B cell (primary cell): ENCODE results near the gene P2RY10. TPM values are rescaled to one million over a fixed set of nuclear protein-coding genes. Genes with fewer than 3 reads are reported as not detected.

Source experiments
- ATAC-seq: fragments of 200-7000 bp; cut with Tn5 transposase; one replicate; pipeline ENCODE4 v1.10.0; 2021; ENCODE audit warnings: low read depth, mild to moderate bottlenecking, moderate number of reproducible peaks, moderate library complexity
- CTCF ChIA-PET: fragments of 350-600 bp; sonication (Branson Sonifier 250); formaldehyde crosslinking; loops from one replicate; lab custom pipeline; 2021; ENCODE audit warnings: antibody characterized with exemption, inconsistent platforms; lab: Charles Lee
- POLR2A ChIA-PET: fragments of 350-600 bp; sonication (Branson Sonifier 250); formaldehyde crosslinking; loops from one replicate; lab custom pipeline; 2021; ENCODE audit warnings: antibody characterized with exemption; lab: Charles Lee
- DNase-seq: peaks from one replicate; pipeline ENCODE4 v3.0.0; 2013
- H2AFZ ChIP-seq: 2 replicates; pipeline ENCODE4 v1.6.1; 2012; ENCODE audit warnings: mild to moderate bottlenecking, low read depth, low read length; ENCODE audit not compliant: insufficient read depth, poor library complexity, severe bottlenecking
- H3K27ac ChIP-seq, 2 donors: 1 replicate in 1 of 2; 2 replicates in 1 of 2; pipeline ENCODE4 v1.5.1; 2012 to 2013; ENCODE audit warnings: low read length in 2 of 2, mild to moderate bottlenecking in 2 of 2, moderate library complexity in 1 of 2
- H3K27me3 ChIP-seq, 4 experiments: fragments of 200-600 bp in 1 of 4; sonication (generic) in 1 of 4; replicated peaks in 1 of 4; 1 replicate in 2 of 4; 2 replicates in 2 of 4; pipeline versions ENCODE4 v1.6.1 to v1.7.0; 2013 to 2016; ENCODE audit warnings: low read length in 3 of 4, mild to moderate bottlenecking in 2 of 4, mixed read lengths in 1 of 4, moderate library complexity in 1 of 4; ENCODE audit not compliant: insufficient read depth in 4 of 4, control insufficient read depth in 3 of 4; ENCODE audit errors: control extremely low read depth in 1 of 4
- H3K36me3 ChIP-seq, 2 experiments: replicated peaks in 1 of 2; 1 replicate in 1 of 2; 2 replicates in 1 of 2; pipeline versions ENCODE4 v1.6.1 to v1.7.1; 2013; ENCODE audit warnings: low read length in 1 of 2; ENCODE audit not compliant: insufficient read depth in 2 of 2, control insufficient read depth in 1 of 2; ENCODE audit errors: control extremely low read depth in 1 of 2, extremely low read depth in 1 of 2
- H3K4me1 ChIP-seq, 2 donors: fragments of 200-600 bp in 1 of 2; sonication (generic) in 1 of 2; 1 replicate in 1 of 2; 2 replicates in 1 of 2; pipeline versions ENCODE4 v1.5.1 to v1.6.1; 2013 to 2017; ENCODE audit warnings: low read length in 2 of 2; ENCODE audit not compliant: control insufficient read depth in 2 of 2, insufficient read depth in 2 of 2
- H3K4me2 ChIP-seq: replicated peaks from 2 replicates; pipeline ENCODE3; 2012; ENCODE audit warnings: mild to moderate bottlenecking, low read depth, low read length; ENCODE audit not compliant: poor library complexity, severe bottlenecking
- H3K4me3 ChIP-seq, 5 experiments: fragments of 200-600 bp in 1 of 5; sonication (generic) in 1 of 5; 1 replicate in 3 of 5; 2 replicates in 2 of 5; pipeline versions ENCODE4 v1.5.1 to v1.7.0; 2011 to 2016; ENCODE audit warnings: low read length in 4 of 5, mild to moderate bottlenecking in 4 of 5, low read depth in 2 of 5, control low read depth in 1 of 5, moderate library complexity in 1 of 5; ENCODE audit not compliant: insufficient read depth in 1 of 5; ENCODE audit errors: control extremely low read depth in 1 of 5, extremely low read depth in 1 of 5
- H3K79me2 ChIP-seq: fragments of 200-600 bp; sonication (generic); one replicate; pipeline ENCODE4 v1.6.0; 2016; ENCODE audit warnings: low read length; ENCODE audit not compliant: control insufficient read depth, insufficient read depth
- H3K9ac ChIP-seq: fragments of 200-600 bp; sonication (generic); 2 replicates; pipeline ENCODE4 v1.6.1; 2017; ENCODE audit warnings: mild to moderate bottlenecking, low read length, moderate library complexity
- H3K9me3 ChIP-seq, 3 donors: one replicate each; pipeline versions ENCODE4 v1.6.1 to v1.7.1; 2013; ENCODE audit warnings: low read length in 2 of 3; ENCODE audit not compliant: control insufficient read depth in 2 of 3, insufficient read depth in 1 of 3; ENCODE audit errors: control extremely low read depth in 1 of 3
- H4K20me1 ChIP-seq: 2 replicates; pipeline ENCODE4 v1.6.0; 2012; ENCODE audit warnings: mild to moderate bottlenecking, low read length; ENCODE audit not compliant: insufficient read depth, control insufficient read depth, poor library complexity, severe bottlenecking
- H3K27ac Mint-ChIP-seq: one replicate; pipeline ENCODE4 v1.8.0; 2021; ENCODE audit warnings: mixed read lengths
- H3K27me3 Mint-ChIP-seq: one replicate; pipeline ENCODE4 v1.8.0; 2021; ENCODE audit warnings: mixed read lengths
- H3K4me1 Mint-ChIP-seq: one replicate; pipeline ENCODE4 v1.8.0; 2021; ENCODE audit warnings: mixed read lengths
- H3K4me3 Mint-ChIP-seq: one replicate; pipeline ENCODE4 v1.8.0; 2021; ENCODE audit warnings: mixed read lengths
- H3K9me3 Mint-ChIP-seq: one replicate; pipeline ENCODE4 v1.8.0; 2022; ENCODE audit warnings: mixed read lengths; ENCODE audit not compliant: insufficient read depth
- CTCF ChIP-seq: fragments of 200-600 bp; IDR thresholded peaks from one replicate; pipeline ENCODE4 v1.8.0; 2022; ENCODE audit warnings: antibody characterized with exemption, mild to moderate bottlenecking
- EZH2 ChIP-seq: IDR thresholded peaks from 2 replicates; pipeline ENCODE4 v1.6.1; 2012; ENCODE audit warnings: borderline replicate concordance, low read depth, mild to moderate bottlenecking, moderate library complexity, low read length; ENCODE audit not compliant: insufficient read depth, poor library complexity, severe bottlenecking
- WGBS: methylation state at CpG from one replicate; pipeline ENCODE4 v1.1.5; 2013; ENCODE audit warnings: missing lambda C conversion rate; ENCODE audit not compliant: insufficient coverage; 5-methylcytosine and 5-hydroxymethylcytosine counted together
- intact Hi-C: fragments of 100-400 bp; cut with micrococcal nuclease; formaldehyde crosslinking; loops from one replicate; pipeline ENCODE4 v1.10.0; 2022
- polyA plus RNA-seq: library from polyadenylated mRNA; depleted of rRNA; stranded (reverse); fragments of >200 nt; gene quantifications from 2 replicates; pipeline ENCODE4 v1.2.3, GENCODE V29; 2012
- total RNA-seq, 2 donors: library from RNA; stranded (reverse); fragments of 120-200 nt in 1 of 2; gene quantifications; 1 replicate in 1 of 2; 2 replicates in 1 of 2; pipeline versions ENCODE4 v1.2.3 to v1.2.4, GENCODE V29; 2013 to 2022

Gene P2RY10
- total and polyA plus RNA-seq, 2 donors (not counting 1 experiment from before 2014, with no cell fraction given), result 91.0 to 177 TPM

- Histone ChIP-seq H3K4me1 (peaks cover 65 to 69% of the 10 kb centered on the region in 2 donors), H3K36me3 (peaks cover 0 to 74% of the 10 kb centered on the region in 2 experiments), H3K79me2 (peaks cover 82% of the 10 kb centered on the region), H4K20me1 (no peaks in the 10 kb centered on the region), H3K4me3 (peak overlapping the region in 2 of 5 experiments; percentile 12 to 13), H3K27ac (peak overlapping the region; percentile 43 to 75), H2AFZ (no peak overlapping the region), H3K4me2 (peak overlapping the region; percentile 49), H3K9me3 (no peaks in the 10 kb centered on the region), H3K27me3 (no peaks in the 10 kb centered on the region), H3K9ac (peak overlapping the region; percentile 12)
- ATAC-seq (peak; percentile 22), DNase-seq (peak; percentile 64)
- ChIA-PET POLR2A (interaction anchor here (0.5 to 1.3 kb wide), 2 partner anchors 11 to 200 kb away, joined by 3 to 7 read pairs; no protein-coding TSS in a partner anchor), CTCF (interaction anchor here (0.7 to 2.7 kb wide), 4 partner anchors 11 to 124 kb away, joined by 3 to 15 read pairs (median 3); no protein-coding TSS in a partner anchor)
- Mint-ChIP-seq H3K4me1 (peaks cover 79% of the 10 kb centered on the region), H3K27me3 (no peaks in the 10 kb centered on the region), H3K9me3 (no peaks in the 10 kb centered on the region), H3K27ac (peak overlapping the region; percentile 90), H3K4me3 (peak overlapping the region; percentile 85)
- intact Hi-C loops, result loop anchor here (1.0 kb wide), 1 partner anchor 9 kb away; no protein-coding TSS in a partner anchor
- no peak for TF ChIP-seq EZH2
- TF ChIP-seq CTCF, result no peak
- WGBS, result no CpG with 5 or more reads among the region's 2 CpGs
These were observed 12.0 kb downstream of the P2RY10 start for GRCh38 chrX:78957049-78957767.

GRCh38 chrX:78957768-78958130 is 12.6 kb downstream of the P2RY10 start:
- Mint-ChIP-seq H3K27ac (peak overlapping the region; percentile 90), H3K4me3 (peak overlapping the region; percentile 85), H3K4me1 (peaks cover 76% of the 10 kb centered on the region), H3K9me3 (no peaks in the 10 kb centered on the region), H3K27me3 (no peaks in the 10 kb centered on the region)
- no peak for DNase-seq
- Histone ChIP-seq H3K27me3 (no peaks in the 10 kb centered on the region), H3K9me3 (no peaks in the 10 kb centered on the region), H3K36me3 (peaks cover 0 to 73% of the 10 kb centered on the region in 2 experiments), H2AFZ (no peak overlapping the region), H3K79me2 (peaks cover 78% of the 10 kb centered on the region), H3K4me3 (peak overlapping the region in 2 of 5 experiments; percentile 5 to 12), H3K4me2 (peak overlapping the region; percentile 49), H3K4me1 (peaks cover 60 to 64% of the 10 kb centered on the region in 2 donors), H3K9ac (peak overlapping the region; percentile 12), H4K20me1 (no peaks in the 10 kb centered on the region), H3K27ac (peak overlapping the region; percentile 43 to 75)
- intact Hi-C loops, result loop anchor here (1.0 kb wide), 1 partner anchor 9 kb away; no protein-coding TSS in a partner anchor
- TF ChIP-seq CTCF (no peak), EZH2 (no peak)
- ChIA-PET POLR2A (interaction anchor here (0.5 to 1.3 kb wide), 2 partner anchors 12 to 200 kb away, joined by 3 to 7 read pairs; no protein-coding TSS in a partner anchor), CTCF (interaction anchor here (0.7 to 2.7 kb wide), 5 partner anchors 12 to 124 kb away, joined by 3 to 15 read pairs (median 3); partner anchors contain the start of gene P2RY10)
- peak; percentile 85 for ATAC-seq
